HEK293T (cell line): ENCODE data around the gene NUBP2.

ENCODE experiments used
- CTCF ChIA-PET: fragments of 350-600 bp; formaldehyde crosslinking; extraction: SDS; loops from one replicate; lab custom pipeline; 2021; ENCODE audit warnings: antibody characterized with exemption, inconsistent platforms; lab: Yijun Ruan, JAX
- POLR2A ChIA-PET: fragments of 350-600 bp; formaldehyde crosslinking; extraction: SDS; loops from one replicate; lab custom pipeline; 2020; ENCODE audit warnings: antibody characterized with exemption, inconsistent platforms; lab: Yijun Ruan, JAX
- DNase-seq: peaks from one replicate; pipeline ENCODE4 v3.0.0; 2012; ENCODE audit warnings: mixed read lengths; ENCODE audit errors: extremely low spot score
- ARNT ChIP-seq: fragments of 450-650 bp; IDR thresholded peaks from 2 replicates; pipeline ENCODE4 v1.6.1; 2017; ENCODE audit warnings: mild to moderate bottlenecking
- BHLHE40 ChIP-seq: fragments of 450-650 bp; IDR thresholded peaks from 2 replicates; pipeline ENCODE4 v1.6.1; 2016; ENCODE audit warnings: mild to moderate bottlenecking, moderate library complexity, borderline replicate concordance
- CTBP1 ChIP-seq: fragments of 450-650 bp; IDR thresholded peaks from 2 replicates; pipeline ENCODE4 v1.6.1; 2016; ENCODE audit warnings: borderline replicate concordance
- ELF4 ChIP-seq: fragments of 450-650 bp; IDR thresholded peaks from 2 replicates; pipeline ENCODE4 v1.6.1; 2017; ENCODE audit warnings: antibody characterized with exemption
- FOXA1 ChIP-seq: fragments of 450-650 bp; IDR thresholded peaks from 2 replicates; pipeline ENCODE4 v1.6.1; 2016; ENCODE audit warnings: mild to moderate bottlenecking
- FOXM1 ChIP-seq: fragments of 450-650 bp; IDR thresholded peaks from 2 replicates; pipeline ENCODE4 v1.6.1; 2017; ENCODE audit warnings: mild to moderate bottlenecking, borderline replicate concordance
- HDGF ChIP-seq: fragments of 450-650 bp; IDR thresholded peaks from 2 replicates; pipeline ENCODE4 v1.6.1; 2017; ENCODE audit warnings: antibody characterized with exemption, borderline replicate concordance
- L3MBTL2 ChIP-seq: fragments of 450-650 bp; conservative IDR thresholded peaks from 2 replicates; pipeline ENCODE4 v1.6.1; 2016; ENCODE audit warnings: mild to moderate bottlenecking
- LEF1 ChIP-seq: fragments of 450-650 bp; IDR thresholded peaks from 2 replicates; pipeline ENCODE4 v1.6.1; 2017; ENCODE audit warnings: mild to moderate bottlenecking, borderline replicate concordance
- NFRKB ChIP-seq: fragments of 450-650 bp; IDR thresholded peaks from 2 replicates; pipeline ENCODE4 v1.6.1; 2016; ENCODE audit warnings: mild to moderate bottlenecking, moderate library complexity
- SP1 ChIP-seq: fragments of 450-650 bp; IDR thresholded peaks from 2 replicates; pipeline ENCODE4 v1.6.1; 2017
- SUZ12 ChIP-seq: fragments of 450-650 bp; IDR thresholded peaks from 2 replicates; pipeline ENCODE4 v1.6.1; 2016; ENCODE audit warnings: mild to moderate bottlenecking
- TARDBP ChIP-seq: fragments of 450-650 bp; IDR thresholded peaks from 2 replicates; pipeline ENCODE4 v1.6.1; 2016
- ZNF384 ChIP-seq: fragments of 450-650 bp; IDR thresholded peaks from 2 replicates; pipeline ENCODE4 v1.6.1; 2016
- TF ChIP-seq, protein P1 (sequence below): fragments of 450-650 bp; IDR thresholded peaks from 2 replicates; pipeline ENCODE4 v1.6.1; 2016

The NUBP2 gene

GRCh38 chr16:1766231-1766630 lies 16.5 kb upstream of the NUBP2 start:
- ChIA-PET CTCF (no interaction called here), POLR2A (no interaction called here)
- TF ChIP-seq SUZ12 (no peak), NFRKB (no peak), TARDBP (no peak), FOXA1 (no peak), BHLHE40 (no peak), ZNF384 (no peak), ARNT (no peak)
- no peak for DNase-seq

DNA sequence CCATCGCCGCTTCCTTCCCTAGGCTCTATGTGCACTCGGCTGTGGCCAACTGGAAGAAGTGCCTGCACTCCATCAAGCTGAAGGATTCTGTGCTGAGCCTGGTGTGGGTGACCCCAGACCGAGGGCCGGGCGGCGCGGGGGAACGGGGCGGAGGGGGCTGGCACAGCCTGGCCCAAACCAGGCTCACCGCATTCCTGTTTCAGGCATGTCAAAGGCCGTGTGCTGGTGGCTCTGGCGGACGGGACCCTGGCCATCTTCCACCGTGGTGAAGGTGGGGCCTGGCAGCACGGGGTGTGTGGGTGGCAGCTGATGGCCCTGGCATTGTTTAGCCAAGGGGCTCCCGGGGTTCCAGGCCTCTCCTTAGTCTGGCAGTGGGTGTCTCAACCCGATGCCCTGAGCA lies 16.1 kb upstream of the NUBP2 start:
- ChIA-PET CTCF (no interaction called here), POLR2A (no interaction called here)
- no peak for DNase-seq
- no peak for TF ChIP-seq HDGF
- TF ChIP-seq BHLHE40 = no peak
- no peak for TF ChIP-seq SP1
- no peak for TF ChIP-seq ARNT
- TF ChIP-seq LEF1 = no peak
- TF ChIP-seq, protein P1, sequence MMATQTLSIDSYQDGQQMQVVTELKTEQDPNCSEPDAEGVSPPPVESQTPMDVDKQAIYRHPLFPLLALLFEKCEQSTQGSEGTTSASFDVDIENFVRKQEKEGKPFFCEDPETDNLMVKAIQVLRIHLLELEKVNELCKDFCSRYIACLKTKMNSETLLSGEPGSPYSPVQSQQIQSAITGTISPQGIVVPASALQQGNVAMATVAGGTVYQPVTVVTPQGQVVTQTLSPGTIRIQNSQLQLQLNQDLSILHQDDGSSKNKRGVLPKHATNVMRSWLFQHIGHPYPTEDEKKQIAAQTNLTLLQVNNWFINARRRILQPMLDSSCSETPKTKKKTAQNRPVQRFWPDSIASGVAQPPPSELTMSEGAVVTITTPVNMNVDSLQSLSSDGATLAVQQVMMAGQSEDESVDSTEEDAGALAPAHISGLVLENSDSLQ = no peak

DNA sequence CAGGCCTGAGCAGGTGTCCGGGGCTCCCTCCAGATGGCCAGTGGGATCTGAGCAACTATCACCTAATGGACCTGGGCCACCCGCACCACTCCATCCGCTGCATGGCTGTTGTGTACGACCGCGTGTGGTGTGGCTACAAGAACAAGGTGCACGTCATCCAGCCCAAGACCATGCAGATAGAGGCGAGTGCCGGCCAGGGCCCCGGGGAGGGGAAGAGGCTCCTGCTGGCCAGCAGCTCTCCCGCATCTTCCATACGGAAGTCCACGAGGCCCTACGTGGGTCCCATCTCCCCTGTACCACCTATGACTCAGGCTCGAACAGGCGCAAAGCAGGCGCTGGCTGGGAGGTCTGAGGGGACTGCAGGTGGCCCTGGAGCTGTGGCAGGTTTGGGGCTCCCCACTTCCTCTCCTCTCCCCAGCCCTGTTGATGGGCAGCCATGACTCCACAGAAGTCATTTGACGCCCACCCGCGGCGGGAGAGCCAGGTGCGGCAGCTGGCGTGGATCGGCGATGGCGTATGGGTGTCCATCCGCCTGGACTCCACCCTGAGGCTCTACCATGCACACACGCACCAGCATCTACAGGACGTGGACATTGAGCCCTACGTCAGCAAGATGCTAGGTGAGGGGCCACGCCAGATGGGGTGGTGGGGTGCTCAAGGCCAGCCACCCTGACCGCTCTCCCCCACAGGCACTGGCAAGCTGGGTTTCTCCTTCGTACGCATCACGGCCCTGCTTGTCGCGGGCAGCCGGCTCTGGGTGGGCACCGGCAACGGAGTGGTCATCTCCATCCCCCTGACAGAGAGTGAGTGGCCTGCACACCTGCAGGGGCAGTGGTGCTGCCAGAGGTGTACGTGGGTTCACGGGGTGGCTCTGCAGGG lies 15.4 kb upstream of the NUBP2 start:
- no peak for TF ChIP-seq ARNT
- no peak for TF ChIP-seq NFRKB
- ChIA-PET POLR2A (interaction anchor here (1.6 kb wide), 1 partner anchor 15 kb away, joined by 4 read pairs; the partner anchor contains the start of genes NUBP2 and SPSB3), CTCF (no interaction called here)
- no peak for DNase-seq

GRCh38 chr16:1768061-1768766 lies 14.5 kb upstream of the NUBP2 start:
- POLR2A ChIA-PET = interaction anchor here (1.6 kb wide), 1 partner anchor 14 kb away, joined by 4 read pairs; the partner anchor contains the start of genes NUBP2 and SPSB3
- CTCF ChIA-PET = no interaction called here
- TF ChIP-seq LEF1 (no peak), HDGF (no peak), CTBP1 (no peak), ARNT (no peak), TARDBP (no peak), SUZ12 (no peak), SP1 (no peak), BHLHE40 (no peak), FOXM1 (no peak), L3MBTL2 (no peak), FOXA1 (no peak), ELF4 (no peak)
- TF ChIP-seq, protein P1 = no peak
- DNase-seq = no peak

- no peak for DNase-seq
- no peak for TF ChIP-seq LEF1
- TF ChIP-seq SP1 = no peak
- TF ChIP-seq, protein P1 = no peak
- no peak for TF ChIP-seq CTBP1
- TF ChIP-seq HDGF = no peak
- TF ChIP-seq L3MBTL2 = no peak
- no peak for TF ChIP-seq ZNF384
- no peak for TF ChIP-seq ELF4
- POLR2A ChIA-PET = interaction anchor here (1.6 kb wide), 1 partner anchor 14 kb away, joined by 4 read pairs; the partner anchor contains the start of genes NUBP2 and SPSB3
- CTCF ChIA-PET = no interaction called here
These were observed 13.9 kb upstream of the NUBP2 start for GRCh38 chr16:1768767-1769401.

DNA sequence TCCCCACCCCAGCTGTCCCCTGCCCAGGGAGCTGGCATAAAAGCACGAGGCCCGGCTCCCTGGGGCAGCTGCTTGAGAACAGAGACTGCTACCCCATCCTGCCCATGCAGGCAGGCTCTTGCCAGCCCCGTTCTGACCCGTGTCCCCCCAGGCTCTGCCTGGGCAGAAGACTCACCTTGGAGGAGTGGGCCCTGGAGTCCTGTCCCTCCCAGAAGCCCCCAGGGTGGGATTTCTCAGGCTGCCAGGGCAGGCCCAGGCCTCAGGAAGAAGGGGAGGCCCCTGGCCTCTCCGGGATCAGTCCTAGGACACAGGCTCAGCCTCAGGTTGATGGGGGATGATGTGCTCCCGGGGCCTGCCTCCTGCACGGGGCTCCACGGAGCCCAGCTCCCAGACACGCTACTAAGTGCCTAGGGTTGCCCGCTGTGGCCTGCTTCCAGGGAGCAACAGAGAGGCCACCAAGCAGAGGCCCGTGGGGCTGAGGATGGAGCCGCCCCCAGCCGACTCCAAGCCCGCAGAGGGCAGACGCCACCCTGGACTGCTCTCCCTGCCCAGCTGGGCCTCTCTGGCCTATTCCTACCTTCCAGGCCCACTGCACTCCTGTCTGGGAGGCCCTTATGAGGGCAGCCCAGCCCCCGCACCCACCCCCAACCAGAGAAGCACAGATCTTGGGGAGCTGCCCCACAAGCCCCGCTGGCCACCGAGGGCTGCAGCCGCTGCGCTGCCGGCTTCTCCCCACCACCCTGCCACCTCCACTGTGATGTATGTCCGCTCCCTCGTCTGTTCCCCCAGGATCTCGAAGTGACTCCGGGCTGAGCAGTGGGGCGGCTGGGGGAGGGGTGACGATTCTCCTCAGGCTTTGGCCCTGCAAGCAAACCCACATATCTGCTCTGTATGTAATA lies 13.1 kb upstream of the NUBP2 start:
- ChIA-PET CTCF (no interaction called here), POLR2A (interaction anchor here (5.6 kb wide), 1 partner anchor 12 kb away, joined by 71 read pairs; the partner anchor contains the start of genes NUBP2 and SPSB3)
- TF ChIP-seq NFRKB (no peak), SP1 (no peak)
- no peak for DNase-seq
